T-helper 22 cell (primary cell): ENCODE data around the gene FUT3.
"Not testable (repeated sequence)": the region's sequence is repeated elsewhere in the genome, so short reads cannot be mapped to it uniquely, and the experiment has no call there.

Experiments
- DNase-seq: peaks from one replicate; pipeline ENCODE4 v3.0.0-alpha.2; 2020; ENCODE audit warnings: low read depth

Gene FUT3

GRCh38 chr19:5881543-5882299, 30.5 kb upstream of the FUT3 start:
- DNase-seq: no peak

GRCh38 chr19:5880604-5881078, 29.4 kb upstream of the FUT3 start:
- no peak for DNase-seq

DNA sequence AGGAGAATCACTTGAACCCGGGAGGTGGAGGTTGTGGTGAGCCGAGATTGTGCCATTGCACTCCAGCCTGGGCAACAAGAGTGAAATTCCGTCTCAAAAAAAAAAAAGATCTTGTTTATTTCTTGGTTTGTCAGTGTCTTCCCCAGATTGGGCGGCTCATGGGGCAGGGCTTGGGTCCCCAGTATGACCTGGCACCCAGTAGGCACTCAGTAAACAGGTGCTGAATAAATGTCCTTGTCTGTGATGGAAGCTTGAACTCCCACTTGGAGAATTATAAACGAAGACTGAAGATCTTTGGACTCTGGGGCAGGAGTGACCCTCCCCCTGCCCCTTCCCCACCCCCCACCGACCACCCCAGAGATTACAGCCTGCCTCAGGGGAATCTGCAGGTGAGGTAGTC, 28.9 kb upstream of the FUT3 start:
- DNase-seq: no peak

GRCh38 chr19:5877882-5878281, 26.6 kb upstream of the FUT3 start:
- DNase-seq: no peak

GRCh38 chr19:5877427-5877826, 26.2 kb upstream of the FUT3 start:
- no peak for DNase-seq

DNA sequence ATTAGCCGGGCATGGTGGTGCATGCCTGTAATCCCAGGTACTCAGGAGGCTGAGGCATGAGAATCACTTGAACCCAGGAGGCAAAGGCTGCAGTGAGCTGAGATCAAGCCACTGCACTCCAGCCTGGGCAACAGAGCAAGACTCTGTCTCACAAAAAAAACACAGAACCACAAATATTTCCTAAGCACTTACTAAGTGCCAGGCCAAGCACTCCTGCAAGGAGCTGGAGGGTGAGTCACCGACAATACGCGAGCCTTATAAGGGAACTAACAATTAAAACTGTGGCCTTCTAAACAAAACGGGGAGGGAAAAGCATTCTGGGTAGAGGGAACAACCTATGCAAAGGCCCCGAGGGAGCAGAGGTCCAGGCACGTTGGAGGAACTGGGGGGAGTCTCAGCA, 23.2 kb upstream of the FUT3 start:
- not testable (repeated sequence) for DNase-seq

DNA sequence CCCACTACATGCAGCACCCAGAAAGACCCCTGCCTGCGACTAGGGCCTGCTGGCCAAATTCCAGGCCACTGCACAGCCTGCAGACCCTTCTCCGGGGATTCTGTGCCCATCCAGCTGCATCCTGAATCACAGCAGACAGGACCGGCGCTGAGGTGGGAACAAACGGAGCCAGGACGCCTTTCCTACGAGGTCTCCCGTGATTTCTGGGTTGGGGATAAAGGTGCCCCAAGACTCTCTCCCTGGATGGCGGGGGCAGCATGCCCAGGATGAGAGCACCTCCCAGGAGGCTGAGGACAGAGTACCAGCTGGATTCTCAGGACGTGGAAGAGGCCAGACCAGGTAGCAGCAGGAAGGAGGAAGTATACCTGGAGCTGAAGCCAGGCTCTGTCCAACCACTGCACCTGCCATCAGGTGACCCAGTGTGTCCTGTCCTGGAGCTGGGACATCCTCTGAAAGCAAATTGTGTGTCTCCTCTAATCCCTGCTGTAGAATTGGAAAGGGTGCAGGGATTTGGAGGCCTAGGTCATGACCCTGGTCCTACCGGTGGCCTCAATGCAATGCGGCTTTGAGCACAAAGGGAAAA, 22.5 kb upstream of the FUT3 start:
- no peak for DNase-seq

GRCh38 chr19:5870986-5871394, 19.7 kb upstream of the FUT3 start:
- DNase-seq: no peak

DNA sequence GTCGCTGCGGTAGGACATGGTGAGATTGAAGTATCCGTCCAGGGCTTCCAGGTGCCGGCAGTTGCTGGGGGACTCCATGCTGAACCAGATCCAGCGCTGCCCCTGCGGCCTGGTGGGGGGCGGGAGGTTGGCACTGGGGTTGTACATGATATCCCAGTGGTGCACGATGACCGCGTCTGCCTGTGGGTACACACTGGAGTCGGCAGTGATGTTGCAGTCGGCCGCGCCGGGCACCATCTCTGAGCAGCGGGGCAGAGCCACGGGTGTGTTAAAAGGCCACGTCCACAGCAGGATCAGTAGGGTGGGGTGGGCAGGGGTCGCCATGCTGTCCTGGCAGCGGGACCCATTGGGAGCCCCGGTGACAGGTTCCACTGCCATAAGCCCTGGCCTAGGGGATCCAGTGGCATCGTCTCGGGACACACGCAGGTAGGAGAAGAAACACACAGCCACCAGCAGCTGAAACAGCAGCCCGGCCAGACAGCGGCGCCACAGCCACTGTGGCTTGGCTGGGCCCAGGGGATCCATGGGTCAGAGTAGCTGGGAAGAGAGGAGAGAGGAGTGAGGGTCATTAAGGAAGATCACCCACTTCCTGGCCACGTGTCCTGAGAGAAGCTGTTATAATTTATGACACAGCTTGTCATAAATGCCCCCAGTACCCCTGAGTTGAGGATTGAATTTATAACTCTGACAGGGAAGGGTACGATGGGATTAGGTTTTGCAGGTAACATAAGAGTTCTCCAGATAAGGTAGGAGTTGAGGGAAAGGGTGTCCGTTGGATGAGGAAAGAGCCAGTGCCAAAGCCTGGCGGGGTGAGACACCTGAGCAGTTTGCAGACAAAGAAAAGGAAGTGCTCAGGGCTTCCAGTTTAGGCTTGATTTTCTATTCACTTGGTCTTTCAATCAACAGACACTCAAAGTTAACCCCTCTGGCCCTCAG, 16.2 kb upstream of the FUT3 start:
- no peak for DNase-seq

DNA sequence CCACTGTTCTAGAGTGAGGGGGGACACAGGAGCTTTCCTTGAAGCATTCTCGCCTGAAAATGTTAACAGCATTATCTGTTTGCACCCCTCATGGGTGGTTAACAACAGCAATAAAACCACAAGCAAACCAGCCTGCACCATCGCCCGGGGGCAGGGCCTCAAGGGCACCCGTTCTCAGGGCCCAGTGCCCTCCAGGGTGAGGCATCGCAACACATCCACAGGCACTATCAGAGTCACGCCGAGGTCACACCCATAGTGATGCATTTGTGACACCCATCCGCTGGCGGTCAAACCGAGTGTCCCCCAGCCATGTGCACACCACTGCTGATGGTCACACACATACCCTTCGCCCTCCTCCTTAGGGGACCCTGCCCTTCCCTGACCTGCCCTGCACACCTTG, 14.5 kb upstream of the FUT3 start:
- no peak for DNase-seq

DNA sequence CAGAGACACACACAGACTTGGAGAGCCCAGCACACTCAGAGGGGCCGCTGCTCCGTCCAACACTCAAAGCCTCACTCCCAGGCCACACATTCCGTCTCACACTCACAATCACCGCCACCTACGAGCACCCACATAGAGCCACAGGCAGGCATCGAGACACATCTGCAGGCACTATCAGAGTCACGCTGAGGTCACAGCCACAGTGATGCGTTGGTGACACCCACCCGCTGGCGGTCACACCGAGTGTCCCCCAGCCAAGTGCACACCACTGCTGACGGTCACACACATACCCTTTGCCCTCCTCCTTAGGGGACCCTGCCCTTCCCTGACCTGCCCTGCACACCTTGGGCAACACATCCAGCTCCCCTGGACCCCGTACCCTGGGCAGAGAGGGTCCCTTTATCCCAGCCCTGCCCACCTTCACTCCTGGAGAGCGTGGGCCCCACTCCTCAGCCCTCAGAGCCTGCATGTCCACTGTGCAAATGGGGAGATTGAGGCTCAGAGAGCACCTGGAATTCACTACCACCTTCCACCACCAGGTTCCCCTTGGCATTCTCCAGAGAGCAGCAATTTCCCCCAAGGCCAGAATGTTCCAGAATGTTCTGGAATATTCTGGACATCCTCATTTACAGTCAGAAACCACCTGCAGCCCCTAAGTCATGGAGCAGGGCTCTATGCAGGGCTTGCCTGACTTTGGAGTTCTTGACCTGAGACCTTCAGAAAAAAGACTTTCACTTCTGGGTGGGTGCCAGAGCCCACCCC, 13.7 kb upstream of the FUT3 start:
- DNase-seq: no peak

GRCh38 chr19:5864013-5864720, 12.9 kb upstream of the FUT3 start:
- no peak for DNase-seq

DNA sequence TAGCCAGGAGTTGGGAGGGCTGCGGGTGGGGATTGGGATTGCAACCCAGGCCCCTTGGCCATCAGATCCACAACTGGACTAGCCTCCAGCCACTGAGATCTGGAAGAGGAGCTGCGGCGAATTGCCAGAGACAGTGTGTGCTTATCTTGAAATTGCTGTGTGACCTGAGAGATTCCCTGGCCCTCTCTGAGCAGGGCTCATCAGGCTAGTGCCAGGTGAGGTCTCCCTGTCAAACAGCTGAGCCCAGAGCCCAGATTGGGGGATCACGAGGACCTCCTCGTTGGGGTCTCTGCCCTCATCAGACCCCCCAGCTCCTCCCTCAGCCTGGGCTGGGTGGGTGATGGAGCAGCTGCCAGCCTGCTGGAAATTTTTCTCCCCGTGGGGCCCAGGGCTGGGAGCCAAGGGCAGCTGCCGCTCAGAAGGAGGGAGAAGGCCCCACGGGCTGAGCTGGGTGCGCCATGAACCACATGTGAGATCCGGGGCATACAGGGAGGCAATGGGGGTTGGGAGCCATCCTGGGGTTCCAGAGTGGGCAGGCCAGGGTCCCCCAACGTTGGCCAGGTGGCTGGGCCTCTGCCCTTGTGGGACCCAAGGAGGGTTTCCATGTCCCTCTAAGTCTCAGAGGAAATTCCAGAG, 11.9 kb upstream of the FUT3 start:
- no peak for DNase-seq

DNA sequence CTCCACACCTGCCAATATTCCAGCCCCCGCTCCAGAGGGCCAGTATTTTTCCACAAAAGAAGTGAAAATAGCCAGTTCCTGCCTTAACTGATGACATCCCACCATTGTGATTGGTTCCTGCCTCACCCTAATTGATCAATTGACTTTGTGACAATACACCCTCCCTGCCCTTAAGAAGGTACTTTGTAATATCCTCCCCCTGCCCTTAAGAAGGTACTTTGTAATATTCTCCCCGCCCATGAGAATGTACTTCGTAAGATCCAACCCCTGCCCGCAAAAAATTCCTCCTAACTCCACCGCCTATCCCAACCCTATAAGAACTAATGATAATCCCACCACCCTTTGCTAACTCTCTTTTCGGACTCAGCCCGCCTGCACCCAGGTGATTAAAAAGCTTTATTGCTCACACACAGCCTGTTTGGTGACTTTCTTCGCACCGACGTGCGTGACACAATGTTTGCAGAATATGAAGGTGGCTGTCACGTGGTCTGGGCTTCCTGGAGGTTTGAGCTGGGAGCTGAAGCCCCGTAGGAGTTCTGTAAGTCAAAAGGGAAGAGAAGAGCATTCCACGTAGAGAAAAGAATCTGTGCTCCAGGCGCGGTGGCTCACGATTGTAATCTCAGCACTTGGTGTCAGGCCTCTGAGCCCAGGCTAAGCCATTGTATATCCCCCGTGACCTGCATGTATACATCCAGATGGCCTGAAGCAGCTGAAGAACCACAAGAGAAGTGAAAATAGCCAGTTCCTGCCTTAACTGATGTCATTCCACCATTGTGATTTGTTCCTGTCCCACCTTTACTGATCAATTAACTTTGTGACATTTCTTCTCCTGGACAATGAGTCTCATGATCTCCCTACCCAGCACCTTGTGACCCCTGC, 6.2 kb upstream of the FUT3 start:
- no peak for DNase-seq

- DNase-seq: not testable (repeated sequence)
Measured at GRCh38 chr19:5855151-5855550, 3.9 kb upstream of the FUT3 start.

DNA sequence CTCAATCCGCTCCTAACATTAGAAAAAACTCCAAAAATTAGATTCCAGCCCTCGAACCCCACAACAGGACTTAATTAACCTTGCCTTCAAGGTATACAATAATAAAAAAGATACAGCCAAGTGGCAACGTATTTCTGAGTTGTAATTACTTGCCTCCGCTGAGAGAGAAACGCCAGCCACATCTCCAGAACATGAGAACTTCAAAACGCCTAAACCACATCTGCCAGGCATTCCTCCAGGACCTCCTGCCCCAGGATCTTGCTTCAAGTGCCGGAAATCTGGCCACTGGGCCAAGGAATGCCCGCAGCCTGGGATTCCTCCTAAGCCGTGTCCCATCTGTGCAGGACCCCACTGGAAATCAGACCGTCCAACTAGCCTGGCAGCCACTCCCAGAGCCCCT, 2.9 kb upstream of the FUT3 start:
- not testable (repeated sequence) for DNase-seq

- DNase-seq: no peak
Measured at GRCh38 chr19:5850743-5851293, 431 bp downstream of the FUT3 start.

DNA sequence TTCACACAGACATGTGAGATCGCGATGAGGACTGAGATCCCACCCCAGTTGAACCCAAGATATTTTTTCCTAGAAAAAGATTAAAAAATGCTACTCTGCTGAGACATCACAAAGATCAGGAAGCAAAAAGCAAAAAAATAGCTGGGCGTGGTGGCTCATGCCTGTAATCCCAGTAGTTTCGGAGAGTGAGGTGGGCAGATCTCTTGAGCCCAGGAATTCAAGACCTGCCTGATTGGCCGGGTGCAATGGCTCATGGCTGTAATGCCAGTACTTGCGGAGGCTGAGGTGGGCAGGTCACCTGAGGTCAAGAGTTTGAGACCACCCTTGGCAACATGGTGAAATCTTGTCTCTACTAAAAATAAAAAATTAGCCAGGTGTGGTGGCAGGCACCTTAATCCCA, 1.1 kb downstream of the FUT3 start:
- DNase-seq: no peak

DNA sequence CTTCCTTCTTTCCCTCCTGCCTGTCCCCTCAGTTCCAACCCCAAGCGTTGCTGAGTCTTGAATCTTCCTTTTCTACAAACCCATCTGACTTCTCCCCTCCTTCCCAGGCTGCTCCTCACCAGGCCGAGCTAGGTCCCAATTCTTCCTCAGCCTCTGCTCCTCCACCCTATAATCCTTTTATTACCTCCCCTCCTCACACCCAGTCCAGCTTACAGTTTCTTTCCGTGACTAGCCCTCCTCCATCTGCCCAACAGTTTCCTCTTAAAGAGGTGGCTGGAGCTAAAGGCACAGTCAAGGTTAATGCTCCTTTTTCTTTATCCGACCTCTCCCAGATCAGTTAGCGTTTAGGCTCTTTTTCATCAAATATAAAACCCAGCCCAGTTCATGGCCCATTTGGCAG, 2.6 kb downstream of the FUT3 start:
- not testable (repeated sequence) for DNase-seq
